Neutrophil (primary cell): ENCODE data around the gene SDR39U1.
"Not testable (repeated sequence)": the region's sequence is repeated elsewhere in the genome, so short reads cannot be mapped to it uniquely, and the experiment has no call there.

ENCODE experiments used
- H3K27ac ChIP-seq: fragments of 200-600 bp; sonication (generic); 2 replicates; pipeline ENCODE4 v1.5.1; 2016; ENCODE audit warnings: mild to moderate bottlenecking, moderate library complexity
- H3K27me3 ChIP-seq: fragments of 200-600 bp; sonication (generic); 2 replicates; pipeline ENCODE4 v1.6.0; 2016; ENCODE audit warnings: mild to moderate bottlenecking
- H3K36me3 ChIP-seq: fragments of 200-600 bp; sonication (generic); 2 replicates; pipeline ENCODE4 v1.5.1; 2017
- H3K4me1 ChIP-seq, 2 experiments: fragments of 200-600 bp in 1 of 2; sonication (generic) in 1 of 2; 1 replicate in 1 of 2; 2 replicates in 1 of 2; pipeline versions ENCODE4 v1.5.1 to v1.6.1; 2013 to 2016; ENCODE audit warnings: low read depth in 1 of 2, low read length in 1 of 2, mild to moderate bottlenecking in 1 of 2, moderate library complexity in 1 of 2; ENCODE audit not compliant: control insufficient read depth in 1 of 2, insufficient read depth in 1 of 2
- H3K4me3 ChIP-seq, 2 experiments: fragments of 200-600 bp in 1 of 2; sonication (generic) in 1 of 2; 1 replicate in 1 of 2; 2 replicates in 1 of 2; pipeline ENCODE4 v1.5.1; 2013 to 2016; ENCODE audit warnings: low read depth in 1 of 2, low read length in 1 of 2, mild to moderate bottlenecking in 1 of 2, moderate library complexity in 1 of 2
- H3K9me3 ChIP-seq: fragments of 200-600 bp; sonication (generic); 2 replicates; pipeline ENCODE4 v1.5.1; 2016
- TF ChIP-seq, protein P1 (sequence below): fragments of 200-600 bp; sonication (generic); IDR thresholded peaks from 2 replicates; pipeline ENCODE4 v1.5.1; 2016; ENCODE audit warnings: antibody characterized with exemption

Gene SDR39U1, protein sequence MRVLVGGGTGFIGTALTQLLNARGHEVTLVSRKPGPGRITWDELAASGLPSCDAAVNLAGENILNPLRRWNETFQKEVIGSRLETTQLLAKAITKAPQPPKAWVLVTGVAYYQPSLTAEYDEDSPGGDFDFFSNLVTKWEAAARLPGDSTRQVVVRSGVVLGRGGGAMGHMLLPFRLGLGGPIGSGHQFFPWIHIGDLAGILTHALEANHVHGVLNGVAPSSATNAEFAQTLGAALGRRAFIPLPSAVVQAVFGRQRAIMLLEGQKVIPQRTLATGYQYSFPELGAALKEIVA

DNA sequence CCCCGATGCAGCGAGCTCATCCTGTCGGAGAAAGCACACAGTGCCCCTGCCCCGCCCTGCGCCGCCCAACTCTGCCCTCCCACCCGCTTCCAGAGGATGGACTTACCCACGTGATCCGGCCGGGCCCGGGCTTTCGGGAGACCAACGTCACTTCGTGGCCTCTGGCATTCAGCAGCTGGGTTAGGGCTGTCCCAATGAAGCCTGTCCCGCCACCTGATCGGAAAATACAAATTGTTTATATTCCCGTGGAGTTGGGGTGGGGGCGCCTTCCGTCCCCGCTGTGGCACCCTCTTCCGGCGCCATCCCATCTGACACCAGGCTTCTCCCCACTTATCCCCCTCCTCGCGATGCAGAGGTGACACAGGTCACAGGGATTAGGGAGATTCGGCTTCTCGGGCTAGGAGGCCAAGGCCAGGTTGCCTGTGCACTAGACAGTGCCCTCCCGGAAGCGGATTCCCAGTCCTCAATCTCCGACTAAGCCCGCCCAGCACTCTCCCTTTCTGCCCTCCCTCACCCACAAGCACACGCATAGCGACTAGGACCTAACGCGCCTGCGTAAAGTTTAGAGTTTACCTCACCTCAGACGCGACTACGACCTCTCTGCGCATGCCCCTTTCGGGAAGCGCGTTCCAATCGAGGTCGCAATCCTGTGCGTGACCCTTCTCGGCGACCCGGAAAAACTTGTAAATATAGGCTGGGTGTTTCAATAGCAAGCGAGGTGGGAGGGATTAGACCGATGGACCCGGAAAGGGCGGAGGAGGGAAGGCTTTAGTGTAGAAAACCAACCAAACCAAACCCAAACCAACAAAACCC lies at the start of gene SDR39U1:
Gene SDR39U1 (minus strand): TSS at position 537 of the 813 bp plus-strand sequence. CDS start 7 bp downstream, at position 530.
- Histone ChIP-seq H3K9me3 (no peaks in the 10 kb centered on the region), H3K27me3 (peaks cover 25% of the 10 kb centered on the region), H3K27ac (peak within 1 kb of the TSS; percentile 81), H3K4me1 (peaks cover 18 to 25% of the 10 kb centered on the region in 2 experiments), H3K4me3 (peak within 1 kb of the TSS; percentile 75), H3K36me3 (peaks cover 32% of the 10 kb centered on the region)
- TF ChIP-seq, protein P1, sequence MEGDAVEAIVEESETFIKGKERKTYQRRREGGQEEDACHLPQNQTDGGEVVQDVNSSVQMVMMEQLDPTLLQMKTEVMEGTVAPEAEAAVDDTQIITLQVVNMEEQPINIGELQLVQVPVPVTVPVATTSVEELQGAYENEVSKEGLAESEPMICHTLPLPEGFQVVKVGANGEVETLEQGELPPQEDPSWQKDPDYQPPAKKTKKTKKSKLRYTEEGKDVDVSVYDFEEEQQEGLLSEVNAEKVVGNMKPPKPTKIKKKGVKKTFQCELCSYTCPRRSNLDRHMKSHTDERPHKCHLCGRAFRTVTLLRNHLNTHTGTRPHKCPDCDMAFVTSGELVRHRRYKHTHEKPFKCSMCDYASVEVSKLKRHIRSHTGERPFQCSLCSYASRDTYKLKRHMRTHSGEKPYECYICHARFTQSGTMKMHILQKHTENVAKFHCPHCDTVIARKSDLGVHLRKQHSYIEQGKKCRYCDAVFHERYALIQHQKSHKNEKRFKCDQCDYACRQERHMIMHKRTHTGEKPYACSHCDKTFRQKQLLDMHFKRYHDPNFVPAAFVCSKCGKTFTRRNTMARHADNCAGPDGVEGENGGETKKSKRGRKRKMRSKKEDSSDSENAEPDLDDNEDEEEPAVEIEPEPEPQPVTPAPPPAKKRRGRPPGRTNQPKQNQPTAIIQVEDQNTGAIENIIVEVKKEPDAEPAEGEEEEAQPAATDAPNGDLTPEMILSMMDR = peak; percentile 20

DNA sequence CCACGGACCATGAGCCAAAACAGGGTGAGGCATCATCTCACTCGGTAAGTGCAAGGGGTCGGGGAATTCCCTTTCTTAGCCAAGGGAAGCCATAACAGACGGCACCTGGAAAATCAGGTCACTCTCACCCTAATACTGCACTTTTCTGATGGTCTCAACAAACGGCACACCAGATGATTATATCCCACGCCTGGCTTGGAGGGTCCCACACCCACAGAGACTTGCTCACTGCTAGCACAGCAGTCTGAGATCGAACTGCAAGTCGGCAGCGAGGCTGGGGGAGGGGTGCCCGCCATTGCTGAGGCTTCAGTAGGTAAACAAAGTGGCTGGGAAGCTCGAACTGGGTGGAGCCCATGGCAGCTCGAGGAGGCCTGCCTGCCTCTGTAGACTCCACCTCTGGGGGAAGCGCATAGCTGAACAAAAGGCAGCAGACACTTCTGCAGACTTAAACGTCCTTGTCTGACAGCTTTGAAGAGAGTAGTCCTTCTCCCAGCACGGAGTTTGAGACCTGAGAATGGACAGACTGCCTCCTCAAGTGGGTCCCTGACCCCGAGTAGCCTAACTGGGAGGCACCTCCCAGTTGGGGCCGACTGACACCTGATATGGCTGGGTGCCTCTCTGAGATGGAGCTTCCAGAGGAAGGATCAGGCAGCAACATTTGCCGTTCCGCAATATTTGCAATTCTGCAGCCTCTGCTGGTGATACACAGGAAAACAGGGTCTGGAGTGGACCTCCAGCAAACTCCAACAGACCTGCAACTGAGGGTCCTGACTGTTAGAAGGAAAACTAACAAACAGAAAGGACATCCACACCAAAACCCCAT lies 49.2 kb upstream of the SDR39U1 start:
- not testable (repeated sequence) for H3K4me1 ChIP-seq, H3K9me3 ChIP-seq, H3K27me3 ChIP-seq, H3K36me3 ChIP-seq, H3K27ac ChIP-seq, H3K4me3 ChIP-seq

DNA sequence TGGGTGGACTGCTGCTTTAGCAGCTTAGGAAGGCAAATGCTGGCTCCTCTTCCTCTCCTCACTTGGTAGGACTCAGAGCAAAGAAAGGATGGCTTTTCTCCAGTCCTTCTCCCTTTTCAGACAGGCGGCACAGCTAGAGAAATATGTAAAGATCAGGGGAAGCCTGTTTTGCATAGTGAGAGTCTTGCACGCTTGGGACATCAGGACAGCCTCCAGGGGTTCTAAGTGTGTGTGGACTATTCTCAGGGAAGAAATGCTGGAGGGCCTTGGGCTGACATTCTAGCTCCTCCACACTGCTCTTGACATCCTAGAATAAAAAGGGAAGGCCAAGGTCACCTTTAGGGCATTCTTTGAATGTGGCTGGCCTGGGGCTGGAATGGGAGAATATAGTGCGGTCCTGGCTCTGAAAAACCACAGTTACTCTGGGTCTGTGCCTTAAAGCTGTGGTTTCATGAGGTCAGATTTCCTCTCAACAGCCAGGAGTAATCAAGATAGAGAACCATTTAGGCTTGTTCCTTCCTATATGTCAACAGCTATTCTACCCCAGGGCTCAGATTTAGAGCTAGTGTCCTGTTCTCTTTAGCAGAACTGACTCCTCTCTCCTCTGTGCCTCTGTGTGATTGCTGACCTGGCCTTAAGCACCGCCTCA lies 41.2 kb upstream of the SDR39U1 start:
- no peaks in the 10 kb centered on the region for H3K9me3 ChIP-seq
- H3K4me3 ChIP-seq = no peak overlapping the region
- H3K4me1 ChIP-seq = peaks cover 0 to 4% of the 10 kb centered on the region in 2 experiments
- TF ChIP-seq, protein P1 = no peak
- H3K27ac ChIP-seq = no peak overlapping the region
- H3K27me3 ChIP-seq = no peaks in the 10 kb centered on the region
- no peaks in the 10 kb centered on the region for H3K36me3 ChIP-seq

DNA sequence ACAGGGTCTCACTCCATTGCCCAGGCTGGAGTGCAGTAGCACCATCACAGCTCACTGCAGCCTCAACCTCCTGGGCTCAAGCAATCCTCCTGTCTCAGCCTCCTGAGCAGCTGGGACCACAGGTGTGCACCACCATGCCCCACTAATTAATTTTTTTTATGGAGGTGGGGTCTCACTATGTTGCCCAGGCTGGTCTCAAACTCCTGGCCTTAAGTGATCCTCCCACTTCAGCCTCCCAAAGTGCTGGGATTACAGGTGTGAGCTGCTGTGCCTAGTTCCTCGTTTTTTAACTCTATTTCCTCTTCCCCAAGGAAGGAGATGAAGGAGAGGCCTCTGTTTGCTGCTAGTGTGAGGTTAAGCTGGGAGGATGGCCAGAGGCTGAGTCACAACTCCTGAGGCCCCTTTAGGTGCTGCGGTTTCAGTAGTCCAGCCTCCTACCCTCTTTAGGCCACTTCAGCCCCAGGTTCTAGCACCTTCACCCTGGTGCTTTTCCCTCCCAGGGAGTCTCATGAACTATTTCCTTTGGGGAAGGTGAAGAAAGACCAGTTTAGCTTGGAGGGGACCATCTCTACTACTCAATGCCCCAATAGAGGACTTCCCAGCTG lies 40.2 kb upstream of the SDR39U1 start:
- H3K27me3 ChIP-seq, H3K4me1 ChIP-seq, H3K36me3 ChIP-seq, H3K4me3 ChIP-seq, H3K9me3 ChIP-seq, H3K27ac ChIP-seq: not testable (repeated sequence)

DNA sequence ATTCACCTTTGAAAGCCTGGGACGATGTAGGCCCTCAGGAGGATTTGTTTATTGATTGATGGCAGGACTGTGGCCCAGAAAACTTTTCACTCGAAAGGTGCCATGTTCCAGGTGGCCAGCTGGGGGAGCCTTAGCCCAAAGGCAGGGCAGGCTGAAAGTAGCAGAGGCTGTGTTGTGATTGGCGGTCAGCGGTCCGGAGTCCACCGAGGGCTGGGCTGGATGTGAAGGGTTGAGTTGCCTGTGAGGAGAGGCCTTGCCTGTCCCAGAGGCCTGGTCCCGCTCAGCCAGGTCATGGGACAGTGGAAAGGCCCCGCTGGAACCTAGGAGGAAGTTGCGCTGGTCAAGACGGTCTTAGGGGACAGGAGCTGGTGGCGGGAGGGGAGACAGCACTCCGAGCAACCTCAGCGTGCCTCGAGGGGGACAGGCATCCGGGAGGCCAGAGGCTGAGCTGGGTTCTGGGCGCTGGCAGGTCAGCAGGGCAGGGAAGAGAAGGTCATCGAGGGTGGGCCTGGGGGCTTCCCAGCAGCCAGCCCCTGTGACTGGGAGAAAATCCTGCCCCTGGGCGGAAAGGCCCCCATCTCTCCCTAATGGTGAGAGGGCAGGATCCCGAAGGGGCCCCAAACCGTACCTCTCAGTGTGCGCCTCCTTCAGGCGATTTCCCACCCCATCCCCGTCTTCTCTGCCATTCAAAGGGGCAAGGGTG lies 39.2 kb upstream of the SDR39U1 start:
- Histone ChIP-seq H3K4me1 (peaks cover 0 to 4% of the 10 kb centered on the region in 2 experiments), H3K4me3 (peak overlapping the region in 1 of 2 experiments; percentile 8), H3K27me3 (no peaks in the 10 kb centered on the region), H3K27ac (no peak overlapping the region), H3K9me3 (no peaks in the 10 kb centered on the region), H3K36me3 (no peaks in the 10 kb centered on the region)
- TF ChIP-seq, protein P1 = no peak

DNA sequence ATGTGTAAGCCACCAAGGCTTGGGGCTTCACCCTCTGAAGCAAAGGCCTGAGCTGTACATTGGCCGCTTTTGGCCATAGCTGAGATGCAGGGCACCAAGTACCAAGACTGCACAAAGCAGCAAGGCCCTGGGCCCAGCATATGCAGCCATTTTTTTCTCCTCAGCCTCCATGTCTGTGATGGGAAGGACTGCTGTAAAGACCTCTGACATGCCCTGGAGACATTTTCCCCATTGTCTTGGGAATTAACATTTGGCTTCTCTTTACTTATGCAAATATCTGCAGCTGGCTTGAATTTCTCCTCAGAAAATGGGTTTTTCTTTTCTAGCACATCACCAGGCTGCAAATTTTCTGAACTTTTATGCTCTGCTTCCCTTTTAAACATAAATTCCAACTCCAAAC lies 37.4 kb upstream of the SDR39U1 start:
- not testable (repeated sequence) for H3K27me3 ChIP-seq, H3K4me1 ChIP-seq, H3K4me3 ChIP-seq, H3K27ac ChIP-seq, H3K9me3 ChIP-seq, H3K36me3 ChIP-seq
